Lower leg skin (tissue), 4 donors: ENCODE data around the gene CHRM4. TPM values are rescaled to one million over a fixed set of nuclear protein-coding genes. Genes with fewer than 3 reads are reported as not detected.
"Not testable (repeated sequence)": the region's sequence is repeated elsewhere in the genome, so short reads cannot be mapped to it uniquely, and the experiment has no call there.

Experiments
- DNase-seq, 2 donors: peaks; one replicate each; pipeline ENCODE4 v3.0.0-alpha.2; 2019; ENCODE audit warnings: low spot score in 2 of 2
- H3K4me3 ChIP-seq: fragments of 200-600 bp; sonication (generic); 2 replicates; pipeline ENCODE4 v1.5.1; 2017; ENCODE audit warnings: mild to moderate bottlenecking, low read depth; ENCODE audit not compliant: poor library complexity, severe bottlenecking
- CTCF ChIP-seq, 3 donors: fragments of 450-650 bp; IDR thresholded peaks; one replicate each; pipeline ENCODE4 v1.5.1; 2016; ENCODE audit warnings: antibody characterized with exemption in 3 of 3, mild to moderate bottlenecking in 3 of 3, moderate library complexity in 2 of 3
- POLR2A ChIP-seq, 2 donors: fragments of 450-650 bp; IDR thresholded peaks; one replicate each; pipeline ENCODE4 v1.6.1; 2016 to 2017; ENCODE audit warnings: antibody characterized with exemption in 2 of 2, mild to moderate bottlenecking in 1 of 2, moderate library complexity in 1 of 2
- WGBS, 2 donors: methylation state at CpG; one replicate each; pipeline ENCODE4 v1.1.5; 2018; 5-methylcytosine and 5-hydroxymethylcytosine counted together
- intact Hi-C: fragments of 100-400 bp; cut with DNase I; formaldehyde crosslinking; loops from one replicate; pipeline ENCODE4 v1.15.0; 2023; ENCODE audit warnings: low total_unique reads
- total RNA-seq, 4 donors: library from RNA; depleted of rRNA; stranded (reverse); fragments of >200 nt; gene quantifications; one replicate each; pipeline ENCODE4 v1.1.0, GENCODE V29; 2016

The CHRM4 gene
- total RNA-seq, 4 donors from 2014 or later, result 1.2 to 8.1 (median 3.3) TPM

- WGBS, 2 donors, result 87 to 90% methylated on average over 12 to 15 of the region's 15 CpGs
- TF ChIP-seq POLR2A (IDR thresholded peaks at IDR 0.05) (no peak), CTCF (IDR thresholded peaks at IDR 0.05) (no peak)
- DNase-seq, result no peak
- no peak overlapping the region for H3K4me3 ChIP-seq
- intact Hi-C loops, result no loop called here
Measured at GRCh38 chr11:46374815-46375214, 16.8 kb downstream of the CHRM4 start.

GRCh38 chr11:46373787-46374740 is 17.5 kb downstream of the CHRM4 start:
- 89 to 91% methylated on average over 22 to 30 of the region's 30 CpGs for WGBS, 2 donors
- intact Hi-C loops, result no loop called here
- H3K4me3 ChIP-seq, result no peak overlapping the region
- TF ChIP-seq POLR2A (IDR thresholded peaks at IDR 0.05) (no peak), CTCF (IDR thresholded peaks at IDR 0.05) (no peak)
- no peak for DNase-seq

- 93 to 96% methylated on average over 13 to 15 of the region's 15 CpGs for WGBS, 2 donors
- intact Hi-C loops, H3K4me3 ChIP-seq, DNase-seq: not testable (repeated sequence)
Measured at GRCh38 chr11:46372501-46372900, 19.1 kb downstream of the CHRM4 start.

GRCh38 chr11:46372086-46372485 is 19.5 kb downstream of the CHRM4 start:
- no peak overlapping the region for H3K4me3 ChIP-seq
- TF ChIP-seq POLR2A (IDR thresholded peaks at IDR 0.05) (no peak), CTCF (IDR thresholded peaks at IDR 0.05) (no peak)
- DNase-seq, result no peak
- 86% methylated on average over 9 to 10 of the region's 10 CpGs for WGBS, 2 donors
- intact Hi-C loops, result no loop called here

- H3K4me3 ChIP-seq, DNase-seq, intact Hi-C loops: not testable (repeated sequence)
- WGBS, 2 donors, result 93 to 94% methylated on average over 19 of the region's 19 CpGs
Measured at GRCh38 chr11:46371262-46371661, 20.3 kb downstream of the CHRM4 start.

- DNase-seq, result no peak
- no peak for TF ChIP-seq CTCF (IDR thresholded peaks at IDR 0.05)
- no peak for TF ChIP-seq POLR2A (IDR thresholded peaks at IDR 0.05)
- 87 to 90% methylated on average over 13 of the region's 13 CpGs for WGBS, 2 donors
- intact Hi-C loops, result no loop called here
- no peak overlapping the region for H3K4me3 ChIP-seq
Measured at GRCh38 chr11:46370253-46370652, 21.3 kb downstream of the CHRM4 start.
